GM21526 (cell line): ENCODE measurements around the gene GOSR1.
"Not testable (repeated sequence)": the region's sequence is repeated elsewhere in the genome, so short reads cannot be mapped to it uniquely, and the experiment has no call there.

ENCODE experiments used
- ATAC-seq: cut with Tn5 transposase; IDR thresholded peaks from one replicate; pipeline ENCODE4 v1.9.1; 2021; ENCODE audit warnings: moderate library complexity; ENCODE audit not compliant: unreplicated experiment, low FRiP score

The GOSR1 gene

DNA sequence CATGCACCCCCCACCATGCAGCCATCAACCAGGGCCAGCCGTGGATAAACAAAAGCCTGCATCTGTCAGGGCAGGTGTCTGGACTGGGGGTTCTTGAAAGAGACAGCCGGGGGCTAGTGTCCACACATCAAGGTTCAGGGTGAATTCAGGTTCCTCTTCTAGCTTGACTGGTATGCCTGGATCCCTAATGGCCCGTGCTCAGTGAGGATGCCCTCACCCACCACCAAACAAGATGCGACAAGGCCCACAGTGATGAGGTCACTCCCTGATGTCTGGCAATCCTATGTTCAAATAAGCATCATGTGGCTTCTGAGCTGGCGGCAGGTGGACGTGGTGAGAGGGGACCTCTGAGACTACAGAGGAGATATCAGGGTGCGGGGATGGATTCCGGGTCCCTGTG, 64.6 kb downstream of the GOSR1 start:
- no peak for ATAC-seq

DNA sequence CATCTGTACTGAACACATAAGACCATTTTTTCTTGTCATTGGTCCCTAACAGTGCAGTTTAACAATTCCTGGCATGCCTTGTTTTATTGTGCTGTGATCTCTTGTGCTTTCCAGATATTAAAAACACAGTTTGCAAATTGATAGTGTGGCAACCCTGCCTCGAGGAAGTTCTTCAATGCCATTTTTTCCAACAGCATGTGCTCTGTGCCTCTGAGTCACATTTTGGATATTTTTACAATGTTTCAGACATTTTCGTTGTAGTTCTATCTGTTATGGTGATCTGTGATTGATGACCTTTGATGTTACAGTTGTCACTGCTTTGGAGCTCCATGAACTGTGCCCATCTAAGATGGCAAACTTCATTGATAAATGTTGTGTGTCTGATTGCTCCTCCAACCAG, 66.2 kb downstream of the GOSR1 start:
- ATAC-seq: no peak

DNA sequence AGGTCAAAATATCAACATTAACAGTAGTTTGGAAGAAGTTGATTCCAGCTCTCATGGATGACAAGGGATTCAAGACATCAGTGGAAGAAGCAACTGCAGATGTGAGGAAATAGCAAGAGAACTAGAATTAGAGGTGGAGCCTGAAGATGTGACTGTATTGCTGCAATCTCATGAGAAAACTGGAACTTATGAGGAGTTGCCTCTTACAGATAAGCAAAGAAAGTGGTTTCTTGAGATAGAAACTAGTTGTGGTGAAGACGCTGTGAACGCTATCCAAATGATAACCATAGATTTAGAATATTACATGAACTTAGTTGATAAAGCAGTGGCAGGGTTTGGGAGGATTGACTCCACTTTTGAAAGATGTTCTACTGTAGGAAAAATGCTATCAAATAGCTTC, 67.8 kb downstream of the GOSR1 start:
- ATAC-seq: no peak

DNA sequence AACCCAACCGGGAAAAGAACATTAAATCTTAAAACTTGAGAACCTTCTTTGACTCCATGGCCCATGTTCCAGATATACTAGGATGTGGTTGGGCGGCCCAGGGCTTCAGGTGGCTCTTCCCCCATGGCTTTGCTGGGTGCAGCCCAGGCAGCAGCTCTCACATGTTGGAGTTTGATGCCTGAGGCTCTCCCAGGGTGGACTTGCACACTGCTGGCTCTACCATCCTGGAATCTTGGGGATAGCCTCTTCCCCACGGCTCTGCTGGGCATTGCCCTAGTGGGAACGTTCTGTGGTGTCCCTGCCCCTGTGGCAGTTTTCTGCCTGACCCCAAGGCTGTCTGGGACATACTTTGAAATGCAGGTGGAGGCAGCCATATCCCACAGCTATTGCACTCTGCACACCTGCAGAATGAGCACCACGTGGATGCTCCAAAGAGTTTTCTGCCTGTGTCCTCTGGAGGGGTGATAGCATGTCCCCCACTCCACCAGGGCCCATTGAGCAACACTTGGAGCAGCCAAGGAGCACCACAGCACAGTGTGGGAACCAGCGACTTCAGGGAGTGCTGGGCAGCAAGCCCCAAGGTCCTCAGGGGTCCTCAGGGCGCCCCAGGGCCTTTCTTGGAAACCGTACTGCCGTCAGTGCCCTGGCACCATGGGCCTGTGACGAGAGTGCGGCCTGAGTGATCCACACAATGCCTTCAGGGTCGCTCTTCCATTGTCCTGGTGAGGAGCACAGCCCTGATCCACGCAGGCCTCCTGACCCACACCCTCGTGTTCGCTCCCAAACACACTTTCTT, 70.8 kb downstream of the GOSR1 start:
- ATAC-seq: no peak

DNA sequence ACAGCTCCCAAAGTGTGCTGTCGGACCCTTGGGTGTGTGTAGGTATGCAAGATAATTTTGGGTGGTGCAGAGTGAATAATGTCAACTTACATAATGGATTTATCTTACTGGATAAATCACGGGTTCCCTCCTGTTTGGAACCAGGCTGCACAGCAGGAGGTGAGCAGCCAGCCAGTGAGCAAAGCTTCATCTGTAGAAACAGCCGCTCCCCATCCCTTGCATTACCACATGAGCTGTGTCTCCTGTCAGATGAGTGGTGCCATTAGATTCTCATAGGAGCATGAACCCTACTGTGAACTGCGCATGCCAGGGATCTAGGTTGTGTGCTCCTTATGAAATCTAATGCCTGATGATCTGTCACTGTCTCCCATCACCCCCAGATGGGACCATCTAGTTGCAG, 72.0 kb downstream of the GOSR1 start:
- ATAC-seq: not testable (repeated sequence)

DNA sequence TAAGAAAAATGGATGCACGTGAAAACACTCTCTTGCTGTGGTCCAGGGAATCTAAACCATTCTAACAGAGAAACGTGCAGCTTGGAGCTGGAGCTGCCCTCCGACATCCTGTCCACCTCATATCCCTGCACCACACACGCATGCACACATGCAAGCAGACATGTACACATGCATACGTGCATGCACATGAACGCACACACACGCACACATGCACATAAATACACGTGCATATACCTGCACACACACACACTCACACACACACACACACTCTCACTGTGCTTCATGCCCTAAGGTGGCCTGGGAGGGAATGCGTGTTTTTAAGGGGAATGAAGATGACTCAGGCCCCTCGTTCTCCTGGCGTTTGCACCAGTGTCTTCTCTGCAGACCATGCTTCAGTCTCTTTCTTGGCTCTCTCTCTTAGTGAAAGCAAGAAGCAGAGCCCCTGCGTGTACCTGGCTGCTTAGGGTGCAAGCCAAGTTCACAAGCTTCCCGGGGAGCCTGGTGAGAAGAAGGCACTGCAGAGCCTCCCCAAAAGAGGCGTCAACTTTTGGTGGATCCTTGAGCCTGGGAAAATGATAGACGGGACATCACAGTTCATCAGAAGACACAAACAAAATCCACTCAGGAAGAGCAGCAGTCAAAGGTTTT, 72.8 kb downstream of the GOSR1 start:
- ATAC-seq: no peak

DNA sequence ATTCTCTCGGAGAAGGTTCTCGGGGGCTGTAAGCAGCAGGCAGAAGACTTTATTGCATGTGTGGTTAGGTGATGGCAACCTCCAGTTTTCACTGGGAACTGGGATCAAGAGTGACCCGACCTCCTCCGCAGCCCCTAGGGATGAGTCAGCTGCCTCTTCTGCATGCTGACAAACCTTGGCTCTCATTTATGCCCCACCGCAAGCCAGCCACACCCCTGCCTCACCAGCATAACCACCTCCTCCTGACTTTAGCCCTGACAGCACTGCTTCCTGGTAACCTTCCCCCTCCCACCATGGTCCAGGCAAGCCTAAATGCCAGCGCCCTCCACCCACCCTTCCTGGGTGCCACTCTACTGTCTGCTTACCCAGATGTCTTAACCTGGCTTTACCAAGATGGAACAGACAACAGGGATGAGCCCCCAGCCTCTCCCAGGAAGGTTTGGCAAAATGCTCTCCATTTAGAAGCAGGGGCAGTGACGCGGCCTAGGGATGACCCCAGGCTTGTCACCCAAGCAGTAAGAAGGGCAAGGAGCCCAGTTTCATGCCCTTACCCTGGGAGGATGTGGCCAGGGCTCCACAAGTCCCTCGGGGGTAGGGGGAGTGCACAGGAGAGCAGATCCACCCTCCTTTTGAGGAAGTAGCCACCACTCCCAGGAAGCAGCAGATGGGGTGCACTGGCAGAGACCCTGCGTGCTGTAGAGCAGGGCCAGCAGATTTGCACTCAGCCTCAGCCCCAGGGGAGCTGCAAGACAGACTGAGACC, 73.5 kb downstream of the GOSR1 start:
- ATAC-seq: no peak

DNA sequence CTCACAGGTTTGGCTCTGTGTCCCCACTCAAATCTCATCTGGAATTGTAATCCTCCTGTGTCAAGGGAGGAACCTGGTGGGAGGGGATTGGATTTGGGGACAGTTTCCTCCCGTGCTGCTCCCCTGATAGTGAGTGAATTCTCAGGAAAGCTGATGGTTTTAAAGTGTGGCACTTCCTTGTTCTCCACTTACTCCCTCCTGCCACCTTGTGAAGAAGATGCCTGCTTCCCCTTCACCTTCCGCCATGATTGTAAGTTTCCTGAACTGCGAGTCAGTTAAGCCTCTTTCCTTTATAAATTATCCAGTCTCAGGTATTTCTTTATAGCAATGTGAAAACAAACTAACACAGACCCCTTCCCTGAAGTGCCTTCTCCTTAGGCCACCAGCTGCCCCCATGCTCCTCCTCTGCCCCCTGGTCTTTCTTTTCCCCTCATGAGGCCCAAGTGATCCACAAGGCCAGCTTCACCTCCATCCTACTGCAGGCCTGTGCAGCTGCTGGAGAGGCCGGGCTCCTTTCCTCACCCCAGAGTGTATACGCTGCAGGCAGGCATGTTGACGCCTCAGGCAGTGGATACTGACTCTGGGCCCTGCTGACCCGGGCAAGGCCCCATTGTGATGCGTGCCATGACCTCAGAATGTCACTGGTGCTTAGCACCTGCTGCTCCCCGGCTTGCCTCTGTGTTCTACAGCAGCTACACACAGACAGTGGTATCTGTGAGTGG, 74.2 kb downstream of the GOSR1 start:
- ATAC-seq: not testable (repeated sequence)

DNA sequence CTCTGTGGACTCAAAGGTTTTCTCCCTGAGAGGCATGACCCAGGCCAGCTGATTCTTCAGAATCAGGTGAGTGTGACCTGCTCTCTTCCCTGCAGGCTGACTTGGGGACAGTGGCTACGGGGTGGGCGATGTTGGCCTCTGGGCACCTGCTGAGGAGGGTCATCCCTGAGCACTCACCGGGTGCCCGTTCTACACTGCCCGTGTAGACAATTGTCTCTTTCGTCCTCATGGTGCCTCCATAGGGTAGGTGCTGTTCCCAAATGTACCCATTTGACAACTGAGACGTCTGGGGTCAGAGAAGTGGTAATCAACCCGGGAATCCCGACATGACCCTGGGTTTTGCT, 74.8 kb downstream of the GOSR1 start:
- ATAC-seq: no peak

DNA sequence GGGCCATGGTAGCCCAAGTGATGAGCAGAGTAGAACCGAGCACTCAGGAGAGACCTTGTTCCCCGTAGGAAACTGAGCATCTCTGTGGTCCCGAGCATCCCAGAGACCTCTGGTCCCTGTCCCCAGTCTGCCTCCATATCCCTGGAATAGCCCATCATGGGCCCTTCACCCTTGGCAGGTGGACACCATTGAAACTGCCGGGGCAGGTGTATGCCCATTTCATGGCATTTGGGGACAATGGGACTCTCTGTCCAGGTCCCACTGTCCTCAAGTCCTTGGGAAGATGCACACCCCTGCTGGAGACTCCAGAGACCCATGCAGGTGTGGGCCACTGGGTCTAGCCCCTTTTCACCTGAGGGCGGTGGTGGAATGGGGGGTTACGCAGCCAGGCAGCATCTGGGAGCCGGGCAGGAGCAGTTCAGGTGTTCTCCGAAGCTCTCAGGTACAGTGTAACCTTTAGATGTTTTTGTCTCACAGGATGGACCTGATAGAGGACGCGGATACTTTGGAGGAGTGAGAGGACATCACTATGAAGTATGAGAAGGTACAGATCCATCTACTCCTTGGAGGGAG, 75.9 kb downstream of the GOSR1 start:
- no peak for ATAC-seq

DNA sequence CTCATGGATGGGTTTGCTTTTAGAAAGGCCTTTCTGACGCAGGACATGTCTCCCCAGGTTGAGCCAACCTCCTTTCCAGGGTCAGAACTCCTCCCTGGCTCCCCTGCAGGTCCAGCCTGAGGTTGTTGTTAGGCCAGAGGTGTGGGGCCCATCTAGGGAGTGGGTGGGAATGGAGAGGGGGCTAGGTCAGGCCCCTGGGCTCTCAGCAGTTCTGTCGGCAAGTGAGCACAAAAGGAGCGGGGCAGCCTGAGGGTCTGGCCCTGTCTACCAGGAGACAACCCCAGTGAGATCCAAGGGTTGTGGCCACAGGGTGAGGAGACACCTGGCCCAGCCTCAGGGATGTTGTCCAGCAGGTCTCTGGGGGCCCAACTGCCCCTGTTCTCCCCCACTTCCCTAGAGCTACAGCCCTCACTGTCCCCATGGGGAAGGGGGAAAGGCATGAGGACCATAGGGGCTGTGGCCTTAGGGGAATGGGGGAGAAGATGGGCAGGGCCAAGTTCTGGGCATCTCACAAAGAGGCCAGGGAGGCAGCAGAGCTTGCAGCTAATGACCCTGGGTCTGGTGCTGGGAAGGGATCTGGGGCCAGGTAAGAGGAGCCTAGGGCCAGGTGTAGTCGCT, 76.7 kb downstream of the GOSR1 start:
- ATAC-seq: not testable (repeated sequence)

DNA sequence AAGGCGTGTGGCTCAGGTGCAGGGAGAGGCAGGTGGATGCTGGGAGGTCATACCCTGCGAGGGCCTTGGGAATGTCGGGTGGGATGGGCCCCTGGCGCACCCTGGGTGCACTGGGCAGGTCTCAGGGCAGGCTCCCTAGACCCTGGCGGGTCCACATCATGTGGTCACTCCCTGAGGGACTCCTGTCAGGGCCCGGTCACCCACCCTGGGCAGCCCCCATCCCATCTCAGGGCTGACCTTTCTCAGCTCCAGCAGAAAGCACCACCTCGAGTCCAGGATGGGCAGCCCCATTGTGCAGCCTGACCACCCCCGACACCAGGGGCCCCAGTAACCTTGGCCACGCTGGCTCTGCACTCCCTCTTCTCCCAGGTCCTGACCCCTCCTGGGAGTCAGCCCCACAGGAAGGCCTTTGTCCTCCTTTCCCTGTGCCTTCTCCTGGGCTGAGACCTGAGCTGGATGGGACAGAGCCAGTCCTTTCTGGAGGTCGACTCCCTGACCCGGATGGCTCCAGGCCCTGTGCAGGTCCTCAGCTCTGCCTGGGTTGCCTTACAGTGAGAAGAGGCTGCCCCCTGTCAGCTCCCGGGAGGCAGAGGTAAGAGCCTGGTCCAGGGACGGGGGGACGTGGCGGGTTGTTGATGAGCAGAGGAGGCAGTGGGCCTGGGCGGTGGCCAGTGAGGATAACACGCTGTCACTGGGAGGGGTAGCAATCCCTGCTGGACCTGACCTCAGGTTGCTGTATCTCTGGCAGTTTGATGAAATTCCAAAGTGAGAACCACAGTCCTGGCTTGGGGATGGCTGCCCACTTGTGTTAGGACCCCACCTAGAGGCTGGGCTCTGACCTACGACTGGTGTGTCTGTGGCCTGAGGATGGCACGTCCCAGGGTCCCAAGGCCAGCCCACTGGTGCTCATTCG, 77.9 kb downstream of the GOSR1 start:
- ATAC-seq: no peak

DNA sequence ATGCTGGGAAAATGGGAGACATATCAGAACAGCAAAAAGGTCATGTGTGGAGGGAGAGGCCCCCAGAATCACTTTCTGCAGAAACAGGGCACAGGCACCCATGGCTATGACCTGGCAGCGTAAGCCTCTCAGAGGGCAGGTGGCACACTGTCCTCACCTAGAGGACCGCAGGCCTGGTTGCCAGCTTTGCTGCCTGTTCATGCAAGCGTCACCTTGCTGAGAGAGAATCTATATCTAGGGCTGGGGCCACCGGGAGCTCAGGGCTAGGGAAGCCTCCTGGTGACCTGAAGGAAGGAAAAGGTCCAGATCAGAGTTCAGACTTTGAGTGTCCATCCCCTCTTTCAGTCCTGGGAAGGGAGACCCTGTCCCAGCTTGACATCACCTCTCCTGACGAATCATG, 78.7 kb downstream of the GOSR1 start:
- no peak for ATAC-seq

DNA sequence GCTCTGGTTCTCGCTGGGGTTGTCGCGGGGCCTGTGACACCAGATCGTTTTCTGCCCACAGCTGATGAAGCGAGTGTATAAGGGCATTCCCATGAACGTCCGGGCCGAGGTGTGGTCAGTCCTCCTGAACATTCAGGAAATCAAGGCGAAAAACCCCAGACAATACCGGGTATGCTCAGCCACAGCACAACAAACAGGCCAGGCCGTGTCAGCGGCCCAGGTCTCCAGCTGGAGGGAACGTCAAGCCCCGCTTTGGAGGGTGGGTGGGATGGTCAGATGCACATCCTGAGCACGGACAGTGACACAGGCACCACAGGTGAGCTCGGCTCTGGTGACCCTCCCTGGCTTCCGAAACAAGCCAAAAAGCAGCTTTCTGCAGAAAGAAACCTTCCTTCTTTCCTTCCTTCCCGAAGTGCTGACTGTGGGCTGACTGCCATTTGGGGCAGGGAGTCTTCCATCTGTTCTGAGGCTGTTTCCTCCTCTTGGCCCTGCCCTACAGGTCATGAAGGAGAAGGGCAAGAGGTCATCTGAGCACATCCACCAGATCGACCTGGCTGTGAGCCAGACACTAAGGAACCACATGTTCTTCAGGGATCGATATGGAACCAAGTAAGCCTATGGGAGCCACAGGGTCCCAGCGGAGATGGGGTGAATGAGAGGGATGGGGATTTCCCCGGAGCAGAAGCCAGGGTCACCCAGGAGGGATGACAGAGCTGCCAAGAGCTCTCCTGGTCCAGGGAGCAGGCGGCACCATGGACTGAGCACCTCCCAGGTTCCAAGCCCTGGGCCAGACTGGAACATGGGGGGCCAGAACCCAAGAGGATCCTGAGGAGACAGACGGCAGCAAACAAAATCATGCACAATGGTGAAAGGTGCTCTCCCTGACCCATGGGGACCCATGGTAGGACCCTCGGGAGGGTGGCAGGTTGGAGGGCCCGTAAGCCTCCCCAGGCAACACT, 79.4 kb downstream of the GOSR1 start:
- ATAC-seq: no peak

DNA sequence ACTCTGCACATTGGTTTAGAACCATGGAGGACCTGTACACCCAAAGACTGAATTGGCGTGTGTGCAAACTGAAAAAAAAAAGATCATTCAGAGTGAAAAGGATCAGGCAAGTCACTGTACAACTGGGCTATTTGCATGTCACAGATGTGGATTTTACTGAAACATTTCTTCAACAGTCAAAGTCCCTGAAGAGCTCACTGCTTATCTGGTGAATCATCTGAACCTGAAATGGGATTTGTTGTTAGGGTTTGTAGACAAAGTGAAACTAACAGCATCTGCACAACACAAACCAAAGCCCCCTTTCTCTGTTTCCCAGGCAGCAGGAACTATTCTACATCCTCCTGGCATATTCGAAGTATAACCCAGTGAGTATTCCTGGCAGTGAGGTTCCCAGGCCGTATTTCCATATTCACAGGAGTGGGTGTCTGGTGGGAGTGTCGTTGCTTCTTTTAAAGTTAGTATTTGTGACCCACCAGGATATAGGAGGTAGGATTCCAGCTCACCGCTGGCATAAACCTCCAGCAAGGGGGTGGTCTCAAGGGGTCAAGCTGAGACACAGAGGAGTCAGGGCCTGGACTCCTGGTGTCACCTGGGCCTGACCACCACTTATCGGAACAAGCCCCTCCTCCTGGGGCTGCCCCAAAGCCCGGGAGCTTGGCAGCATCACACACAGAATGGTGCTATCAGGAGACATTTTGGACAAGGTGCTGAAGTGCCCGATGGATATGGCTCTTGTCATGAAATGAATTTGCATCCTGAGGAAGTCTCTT, 80.9 kb downstream of the GOSR1 start:
- no peak for ATAC-seq

DNA sequence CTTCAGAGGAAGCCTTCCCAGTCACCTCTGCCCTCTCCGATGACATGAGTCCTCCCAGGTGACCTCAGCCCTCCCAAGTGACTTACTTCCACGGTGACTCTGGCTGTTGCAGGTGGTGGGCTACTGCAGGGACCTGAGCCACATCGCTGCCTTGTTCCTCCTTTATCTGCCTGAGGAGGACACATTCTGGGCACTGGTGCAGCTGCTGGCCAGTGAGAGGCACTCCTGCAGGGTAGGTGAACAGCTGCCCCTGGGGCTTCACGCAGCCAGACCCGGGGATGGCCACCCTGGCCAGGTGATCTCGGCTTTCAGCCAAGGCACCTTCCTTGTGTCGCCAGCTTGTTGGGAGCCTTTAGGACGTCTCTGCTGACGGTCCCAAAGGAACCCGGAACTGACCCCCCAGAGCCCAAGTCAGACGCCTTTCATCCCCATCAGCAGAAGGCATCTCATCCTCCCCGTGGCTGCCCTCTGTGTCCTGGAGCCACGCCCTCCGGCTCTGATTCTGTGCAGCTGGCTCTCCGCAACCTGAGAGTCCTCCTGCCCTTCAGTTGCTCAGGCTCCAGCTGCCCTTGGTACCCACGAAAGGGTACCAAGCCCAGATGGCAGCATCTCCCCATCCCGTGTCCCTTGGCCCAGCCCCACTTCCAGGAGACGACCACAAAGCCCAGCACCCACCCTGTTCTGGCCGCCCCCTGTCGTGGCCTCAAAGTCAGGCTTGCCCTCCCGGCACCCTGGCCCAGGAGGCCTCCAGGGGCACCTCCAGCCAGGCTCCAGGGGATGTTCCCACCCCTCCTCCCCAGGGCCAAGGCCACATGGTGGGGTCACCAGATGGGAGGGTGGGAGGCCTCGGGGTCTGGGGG, 81.7 kb downstream of the GOSR1 start:
- ATAC-seq: no peak
